Heart left ventricle (tissue), 16 donors: Measurements from ENCODE around the gene ZNF362. TPM values are rescaled to one million over a fixed set of nuclear protein-coding genes. Genes with fewer than 3 reads are reported as not detected.

Source experiments
- ATAC-seq, 4 donors: fragments of 200-7000 bp; cut with Tn5 transposase; one replicate each; pipeline ENCODE4 v1.9.1; 2020 to 2022; ENCODE audit warnings: moderate library complexity in 4 of 4, mild to moderate bottlenecking in 3 of 4, moderate number of reproducible peaks in 1 of 4
- DNase-seq, 5 donors: peaks; one replicate each; pipeline ENCODE4 v3.0.0-alpha.2; 2020
- H3K27ac ChIP-seq, 12 donors: fragments of 200-600 bp; sonication (generic) in 4 of 12; one replicate each; pipeline versions ENCODE4 v1.5.0 to v1.8.0; 2016 to 2022; ENCODE audit warnings: mild to moderate bottlenecking in 2 of 12
- H3K27me3 ChIP-seq, 9 donors: fragments of 200-600 bp; sonication (generic) in 2 of 9; one replicate each; pipeline versions ENCODE4 v1.5.1 to v1.8.0; 2016 to 2022; ENCODE audit warnings: mild to moderate bottlenecking in 3 of 9
- H3K36me3 ChIP-seq, 9 donors: fragments of 200-600 bp; sonication (generic) in 2 of 9; one replicate each; pipeline versions ENCODE4 v1.5.0 to v1.8.0; 2018 to 2022; ENCODE audit warnings: mild to moderate bottlenecking in 2 of 9
- H3K4me1 ChIP-seq, 12 donors: fragments of 200-600 bp; sonication (generic) in 4 of 12; one replicate each; pipeline versions ENCODE4 v1.5.0 to v1.8.0; 2016 to 2022; ENCODE audit warnings: mild to moderate bottlenecking in 3 of 12
- H3K4me3 ChIP-seq, 12 donors: fragments of 200-600 bp; sonication (generic) in 4 of 12; one replicate each; pipeline versions ENCODE4 v1.5.0 to v1.8.0; 2017 to 2022; ENCODE audit warnings: mild to moderate bottlenecking in 9 of 12, moderate library complexity in 4 of 12
- H3K9me3 ChIP-seq, 12 donors: fragments of 200-600 bp; sonication (generic) in 4 of 12; one replicate each; pipeline versions ENCODE4 v1.5.0 to v1.8.0; 2016 to 2022; ENCODE audit warnings: mild to moderate bottlenecking in 1 of 12
- CTCF ChIP-seq, 12 donors: fragments of 200-600 bp; sonication (generic) in 4 of 12; IDR thresholded peaks; one replicate each; pipeline versions ENCODE4 v1.5.0 to v1.8.0; 2018 to 2022; ENCODE audit warnings: antibody characterized with exemption in 12 of 12, mild to moderate bottlenecking in 5 of 12
- POLR2A ChIP-seq, 2 donors: fragments of 450-650 bp; IDR thresholded peaks; one replicate each; pipeline ENCODE4 v1.6.1; 2017; ENCODE audit warnings: antibody characterized with exemption in 2 of 2, mild to moderate bottlenecking in 2 of 2, moderate library complexity in 2 of 2
- WGBS, 4 donors: extraction: QIAGEN DNeasy Blood & Tissue Kit in 2 of 4; methylation state at CpG; one replicate each; pipeline versions ENCODE4 v1.1.5 to v1.1.7; 2013 to 2018; 5-methylcytosine and 5-hydroxymethylcytosine counted together
- intact Hi-C, 10 donors: fragments of 100-400 bp; cut with DNase I; formaldehyde crosslinking; loops; one replicate each; pipeline versions ENCODE4 v1.11.1 to v1.14.2; 2022
- polyA plus RNA-seq, 2 donors: library from polyadenylated mRNA; stranded (reverse); fragments of 200-250 nt; gene quantifications; one replicate each; pipeline ENCODE4 v1.2.3, GENCODE V29; 2013
- total RNA-seq, 9 donors: library from RNA; depleted of rRNA in 2 of 9; stranded (reverse); fragments of >200 nt in 2 of 9; fragmentation: NEBNext Ultra II Directional in 3 of 9; extraction: Animal tissue kit (Norgen Biotek cat#: 25700) in 3 of 9; gene quantifications; one replicate each; pipeline versions ENCODE4 v1.1.0 to v1.2.4, GENCODE V29; 2016 to 2023
- donor health status: ischemic (EF 13 %, LVEDD 7.1; RV severe dilation, severe dysfunction).
- donor health status: healthy with polysubstance abuse.
- donor health status: DM: no; HTN: yes; CAD: no.
- donor health status: DM: no; HTN: no; CAD: no.
- donor health status: ischemic (EF 25% LVEDD 6.9; RV normal size, moderate dysfunction).
- donor health status: ischemic (EF 25% LVEDD 5.7; RV mildly dilated, moderate dysfunction).
- donor health status: healthy.
- donor health status: DM: yes; HTN: yes; CAD: no.
- donor health status: ischemic (EF 35%, LVEDD 5.7; RV mildly dilated, moderate dysfunction).
- donor health status: nonischemic (EF 11% LVEDD 7.7; RV severe dilation, severe dysfunction).
- donor health status: DM: yes; HTN: yes; CAD: no.
- donor health status: PGD.
- donor health status: ischemic (EF 29% LVEDD 5.4; RV normal size, mild dysfunction).
- donor health status: nonischemic (EF 23%, LVEDD 6.1; RV moderate dilation, normal function).

Gene ZNF362
- total and polyA plus RNA-seq, 11 donors, result 11.1 to 39.7 (median 32.5) TPM

GRCh38 chr1:33270379-33270778, 14.1 kb downstream of the ZNF362 start:
- Histone ChIP-seq H3K4me1 (peaks cover 0 to 78% (median 42%) of the 10 kb centered on the region in 12 donors), H3K27ac (no peak overlapping the region)
- TF ChIP-seq CTCF (IDR thresholded peaks at IDR 0.05), result no peak
- TF ChIP-seq POLR2A (IDR thresholded peaks at IDR 0.05), result no peak

GRCh38 chr1:33270808-33271465, 14.6 kb downstream of the ZNF362 start:
- H3K27ac ChIP-seq, result no peak overlapping the region
- DNase-seq (no peak), ATAC-seq (no peak)
- H3K9me3 ChIP-seq, result no peaks in the 10 kb centered on the region
- intact Hi-C loops, result no loop called here
- 82 to 95% (median 88%) methylated on average over 7 of the region's 7 CpGs for WGBS, 4 donors
- peaks cover 0 to 36% (median 5%) of the 10 kb centered on the region in 9 donors for H3K36me3 ChIP-seq
- TF ChIP-seq POLR2A (IDR thresholded peaks at IDR 0.05), result no peak
- TF ChIP-seq CTCF (IDR thresholded peaks at IDR 0.05), result no peak
- H3K4me1 ChIP-seq, result peaks cover 0 to 73% (median 40%) of the 10 kb centered on the region in 12 donors
- no peaks in the 10 kb centered on the region for H3K27me3 ChIP-seq
- no peak overlapping the region for H3K4me3 ChIP-seq

More at GRCh38 chr1:33270379-33270778, 14.1 kb downstream of the ZNF362 start:
- DNase-seq (no peak), ATAC-seq (no peak)
- intact Hi-C loops, result no loop called here
- Histone ChIP-seq H3K27me3 (no peaks in the 10 kb centered on the region), H3K9me3 (no peaks in the 10 kb centered on the region), H3K36me3 (peaks cover 0 to 33% (median 5%) of the 10 kb centered on the region in 9 donors), H3K4me3 (no peak overlapping the region)
- WGBS, 4 donors, result 91 to 94% (median 92%) methylated on average over 5 of the region's 5 CpGs

- Histone ChIP-seq H3K36me3 (peaks cover 0 to 39% (median 15%) of the 10 kb centered on the region in 9 donors), H3K9me3 (no peaks in the 10 kb centered on the region), H3K27ac (no peak overlapping the region), H3K4me1 (peaks cover 0 to 64% (median 36%) of the 10 kb centered on the region in 12 donors), H3K27me3 (no peaks in the 10 kb centered on the region), H3K4me3 (no peak overlapping the region)
- TF ChIP-seq CTCF (IDR thresholded peaks at IDR 0.05) (no peak), POLR2A (IDR thresholded peaks at IDR 0.05) (no peak)
- ATAC-seq (no peak), DNase-seq (no peak)
- 75 to 89% (median 80%) methylated on average over 11 to 13 of the region's 13 CpGs for WGBS, 4 donors
- intact Hi-C loops, result no loop called here
Measured at GRCh38 chr1:33271666-33272505, 15.6 kb downstream of the ZNF362 start.

- Histone ChIP-seq H3K9me3 (no peaks in the 10 kb centered on the region), H3K4me1 (peaks cover 0 to 61% (median 36%) of the 10 kb centered on the region in 12 donors)
- TF ChIP-seq CTCF (IDR thresholded peaks at IDR 0.05) (no peak), POLR2A (IDR thresholded peaks at IDR 0.05) (no peak)
Measured at GRCh38 chr1:33272509-33272908, 16.2 kb downstream of the ZNF362 start.

More at GRCh38 chr1:33272509-33272908, 16.2 kb downstream of the ZNF362 start:
- no peaks in the 10 kb centered on the region for H3K27me3 ChIP-seq
- intact Hi-C loops, result no loop called here
- 26 to 49% (median 42%) methylated on average over 3 of the region's 3 CpGs for WGBS, 4 donors
- peak overlapping the region in 1 of 12 donors; percentile 46 for H3K27ac ChIP-seq
- peaks cover 0 to 45% (median 21%) of the 10 kb centered on the region in 9 donors for H3K36me3 ChIP-seq
- DNase-seq, result no peak
- ATAC-seq, result no peak
- no peak overlapping the region for H3K4me3 ChIP-seq
